Measurements from ENCODE around the gene SHROOM3.

- TF ChIP-seq EP300 (IDR thresholded peaks at IDR 0.05) (no peak), JUN (IDR thresholded peaks at IDR 0.05) (no peak), POLR2A (IDR thresholded peaks at IDR 0.05; ENCODE audit: low read length) (no peak), CTCF (IDR thresholded peaks at IDR 0.05) (no peak), RFX5 (IDR thresholded peaks at IDR 0.05) (no peak), MAX (IDR thresholded peaks at IDR 0.05) (no peak), MAZ (IDR thresholded peaks at IDR 0.05; ENCODE audit: borderline replicate concordance, low read depth, low read length) (no peak), USF2 (IDR thresholded peaks at IDR 0.05) (no peak), REST (IDR thresholded peaks at IDR 0.05) (no peak)
Observed at GRCh38 chr4:76447393-76447851, 12.4 kb downstream of the SHROOM3 start.
